HL-60 (cell line): ENCODE measurements around the gene HEXD.

Experiments used
- DNase-seq, 2 experiments: peaks; one replicate each; pipeline ENCODE4 v3.0.0-alpha.2; 2010 to 2020; ENCODE audit warnings: low read depth in 1 of 2, low spot score in 1 of 2
- H3K27ac ChIP-seq: fragments of 250-450 bp; sonication (Bioruptor Pico); replicated peaks from 2 replicates; pipeline ENCODE4 v1.5.1; 2020; ENCODE audit warnings: mild to moderate bottlenecking, moderate library complexity
- H3K27me3 ChIP-seq: fragments of 250-450 bp; sonication (Bioruptor Pico); 2 replicates; pipeline ENCODE4 v1.5.1; 2021; ENCODE audit warnings: mild to moderate bottlenecking, moderate library complexity; ENCODE audit not compliant: insufficient read depth, poor library complexity, severe bottlenecking
- H3K4me3 ChIP-seq: replicated peaks from 2 replicates; pipeline ENCODE4 v1.5.1; 2011; ENCODE audit warnings: mild to moderate bottlenecking, control low read depth, low read length; ENCODE audit not compliant: insufficient read depth
- GABPA ChIP-seq: IDR thresholded peaks from 2 replicates; pipeline ENCODE4 v1.6.1; 2012; ENCODE audit warnings: low read depth
- POLR2AphosphoS5 ChIP-seq: IDR thresholded peaks from 2 replicates; pipeline ENCODE4 v1.6.1; 2012; ENCODE audit warnings: low read depth
- REST ChIP-seq: IDR thresholded peaks from 2 replicates; pipeline ENCODE4 v1.6.1; 2012; ENCODE audit warnings: low read depth; ENCODE audit not compliant: insufficient replicate concordance
- SPI1 ChIP-seq: IDR thresholded peaks from 2 replicates; pipeline ENCODE4 v1.6.1; 2012; ENCODE audit warnings: low read depth, mild to moderate bottlenecking, borderline replicate concordance
- TF ChIP-seq, protein P1 (sequence below): IDR thresholded peaks from one replicate; pipeline ENCODE4 v1.5.1; 2011; ENCODE audit warnings: low read length, control low read depth, inconsistent platforms; ENCODE audit not compliant: insufficient read depth

HEXD gene

DNA sequence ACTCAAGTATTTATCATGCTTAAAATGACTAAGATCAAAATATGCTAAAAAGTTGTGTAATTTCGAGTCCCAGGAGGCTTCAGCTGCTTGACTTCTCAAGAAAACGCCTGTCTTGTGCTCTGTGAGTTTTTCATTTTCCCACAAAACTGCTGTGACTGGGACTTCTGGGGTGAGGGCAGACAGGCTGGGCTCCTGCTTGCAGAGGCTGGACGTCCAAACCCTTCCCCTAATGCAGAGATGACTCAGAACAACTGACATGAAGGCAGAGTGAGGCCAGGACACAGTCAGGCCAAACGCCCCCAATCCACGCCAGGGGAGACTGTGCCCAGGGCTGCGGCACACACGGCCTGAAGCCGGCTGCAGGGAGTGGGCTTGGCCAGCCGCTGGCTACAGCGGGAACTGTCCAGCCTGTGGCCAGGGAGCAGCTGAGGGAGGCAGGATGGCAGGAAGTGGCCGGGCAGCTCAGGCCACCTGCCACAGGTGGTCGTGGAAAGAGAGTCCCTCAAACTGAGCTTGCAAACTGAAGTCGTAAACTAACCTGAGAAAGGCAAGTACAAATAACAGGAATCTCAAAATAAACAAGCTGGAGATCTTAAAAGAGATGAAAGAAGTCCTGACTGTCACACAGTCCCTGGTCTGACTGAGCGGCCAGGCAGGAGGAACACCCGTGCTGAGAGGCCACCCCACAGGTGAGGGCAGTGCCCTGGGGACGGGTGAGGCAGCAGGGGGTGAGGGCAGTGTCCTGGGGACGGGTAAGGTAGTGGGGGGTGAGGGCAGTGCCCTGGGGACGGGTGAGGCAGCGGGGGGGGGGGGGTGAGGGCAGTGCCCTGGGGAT is 21.3 kb upstream of the HEXD start:
- Histone ChIP-seq H3K27ac (no peak overlapping the region), H3K4me3 (no peak overlapping the region), H3K27me3 (no peaks in the 10 kb centered on the region)
- TF ChIP-seq GABPA, result no peak
- DNase-seq, result no peak

DNA sequence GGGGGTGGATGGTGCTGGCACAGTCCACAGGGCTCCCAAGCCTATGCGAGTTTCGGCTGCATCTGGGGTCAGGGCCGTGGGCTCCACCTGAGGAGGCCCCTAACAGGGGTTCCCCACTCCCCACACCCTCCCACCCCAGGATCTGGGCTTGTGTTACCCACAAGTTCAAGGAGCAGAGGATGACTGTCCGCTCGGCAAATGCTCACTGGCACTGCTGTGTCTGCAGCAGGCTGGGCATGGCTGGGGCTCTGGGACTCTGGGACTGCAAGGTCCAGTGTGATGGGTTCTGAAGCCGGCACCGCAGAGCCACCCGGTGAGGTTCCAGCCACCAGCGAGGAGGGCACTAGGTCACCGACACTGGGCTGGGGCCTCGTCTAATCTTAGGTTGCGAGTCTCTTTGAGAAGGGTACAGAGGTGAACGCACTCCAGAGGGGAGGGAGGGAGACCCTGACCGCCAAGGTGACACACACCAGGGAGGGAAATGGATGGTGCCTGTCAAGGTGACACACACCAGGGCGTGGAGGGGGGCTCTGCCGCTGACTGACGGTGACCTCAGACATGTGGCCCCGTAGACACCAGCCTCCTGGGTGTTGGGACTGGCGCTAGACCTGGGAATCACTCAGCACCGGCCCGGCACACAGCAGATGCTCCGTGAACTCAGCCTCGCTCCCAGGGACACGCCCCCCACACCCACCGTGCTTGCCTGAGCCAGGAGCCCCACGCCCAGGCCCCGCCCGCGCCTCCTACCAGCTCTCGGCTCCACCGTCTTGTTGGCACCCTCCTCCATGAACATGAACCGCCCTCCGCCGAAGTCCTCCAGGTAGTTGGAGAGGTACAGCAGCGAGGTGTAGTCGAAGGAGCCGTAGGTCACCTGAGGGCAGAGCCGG is 20.5 kb upstream of the HEXD start:
- no peaks in the 10 kb centered on the region for H3K27me3 ChIP-seq
- H3K27ac ChIP-seq, result no peak overlapping the region
- TF ChIP-seq REST, result no peak
- TF ChIP-seq, protein P1, sequence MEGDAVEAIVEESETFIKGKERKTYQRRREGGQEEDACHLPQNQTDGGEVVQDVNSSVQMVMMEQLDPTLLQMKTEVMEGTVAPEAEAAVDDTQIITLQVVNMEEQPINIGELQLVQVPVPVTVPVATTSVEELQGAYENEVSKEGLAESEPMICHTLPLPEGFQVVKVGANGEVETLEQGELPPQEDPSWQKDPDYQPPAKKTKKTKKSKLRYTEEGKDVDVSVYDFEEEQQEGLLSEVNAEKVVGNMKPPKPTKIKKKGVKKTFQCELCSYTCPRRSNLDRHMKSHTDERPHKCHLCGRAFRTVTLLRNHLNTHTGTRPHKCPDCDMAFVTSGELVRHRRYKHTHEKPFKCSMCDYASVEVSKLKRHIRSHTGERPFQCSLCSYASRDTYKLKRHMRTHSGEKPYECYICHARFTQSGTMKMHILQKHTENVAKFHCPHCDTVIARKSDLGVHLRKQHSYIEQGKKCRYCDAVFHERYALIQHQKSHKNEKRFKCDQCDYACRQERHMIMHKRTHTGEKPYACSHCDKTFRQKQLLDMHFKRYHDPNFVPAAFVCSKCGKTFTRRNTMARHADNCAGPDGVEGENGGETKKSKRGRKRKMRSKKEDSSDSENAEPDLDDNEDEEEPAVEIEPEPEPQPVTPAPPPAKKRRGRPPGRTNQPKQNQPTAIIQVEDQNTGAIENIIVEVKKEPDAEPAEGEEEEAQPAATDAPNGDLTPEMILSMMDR, result no peak
- no peak for TF ChIP-seq POLR2AphosphoS5
- no peak for TF ChIP-seq SPI1
- TF ChIP-seq GABPA, result no peak
- DNase-seq, result no peak
- no peak overlapping the region for H3K4me3 ChIP-seq

DNA sequence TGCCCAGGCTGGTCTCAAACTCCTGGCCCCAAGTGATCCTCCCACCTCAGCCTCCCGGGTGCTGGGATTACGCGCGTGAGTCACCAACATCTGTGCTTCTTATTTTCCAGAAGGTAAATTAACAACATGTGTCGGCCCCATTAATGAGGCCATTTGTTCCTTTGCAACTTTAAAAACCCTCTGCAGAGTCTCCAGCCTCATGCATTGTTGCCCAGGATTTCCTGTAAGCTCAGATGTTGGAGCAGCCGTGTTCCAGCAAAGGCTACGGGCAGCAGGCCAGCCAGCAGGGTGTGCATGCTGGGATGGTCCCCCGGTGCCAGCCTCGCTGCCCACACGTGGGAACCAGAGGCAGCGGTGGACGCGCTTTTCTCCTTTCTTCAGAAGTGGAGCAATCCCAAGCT is 19.1 kb upstream of the HEXD start:
- H3K27ac ChIP-seq, result peak overlapping the region; percentile 92
- DNase-seq, result peak in 1 of 2 experiments; percentile 38
- H3K27me3 ChIP-seq, result no peaks in the 10 kb centered on the region
- H3K4me3 ChIP-seq, result no peak overlapping the region
- TF ChIP-seq POLR2AphosphoS5 (no peak), GABPA (no peak), REST (no peak)

DNA sequence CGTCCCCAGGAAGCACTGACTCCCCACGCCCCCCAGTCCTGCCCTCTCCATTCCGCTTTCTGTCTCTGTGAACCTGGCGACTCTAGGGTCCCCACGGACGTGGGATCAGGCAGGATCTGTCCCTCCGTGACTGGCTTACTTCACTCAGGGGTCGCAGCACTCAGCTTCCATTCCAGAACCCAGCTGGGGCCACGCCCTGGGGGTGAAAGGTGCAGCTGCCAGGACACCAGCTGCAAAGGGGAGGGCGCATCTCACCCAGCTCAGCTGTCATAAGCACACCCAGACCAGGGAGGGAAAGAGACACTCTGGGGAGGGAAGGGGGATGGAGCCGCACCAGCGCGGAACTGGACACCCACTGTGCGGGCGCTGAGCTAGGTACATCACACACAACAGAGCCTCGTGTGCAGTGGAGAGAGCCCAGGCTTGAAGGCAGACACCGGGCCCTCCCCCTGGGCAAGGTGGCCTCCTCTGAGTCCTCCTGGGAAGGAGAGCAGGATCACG is 18.5 kb upstream of the HEXD start:
- TF ChIP-seq REST (no peak), POLR2AphosphoS5 (no peak), GABPA (no peak), SPI1 (no peak)
- TF ChIP-seq, protein P1, result no peak
- Histone ChIP-seq H3K27ac (peak overlapping the region; percentile 92), H3K4me3 (no peak overlapping the region), H3K27me3 (no peaks in the 10 kb centered on the region)
- DNase-seq, result peak; percentile 42 to 53
